ENCODE measurements around the gene TGFBR3L.

- TF ChIP-seq, protein P1, sequence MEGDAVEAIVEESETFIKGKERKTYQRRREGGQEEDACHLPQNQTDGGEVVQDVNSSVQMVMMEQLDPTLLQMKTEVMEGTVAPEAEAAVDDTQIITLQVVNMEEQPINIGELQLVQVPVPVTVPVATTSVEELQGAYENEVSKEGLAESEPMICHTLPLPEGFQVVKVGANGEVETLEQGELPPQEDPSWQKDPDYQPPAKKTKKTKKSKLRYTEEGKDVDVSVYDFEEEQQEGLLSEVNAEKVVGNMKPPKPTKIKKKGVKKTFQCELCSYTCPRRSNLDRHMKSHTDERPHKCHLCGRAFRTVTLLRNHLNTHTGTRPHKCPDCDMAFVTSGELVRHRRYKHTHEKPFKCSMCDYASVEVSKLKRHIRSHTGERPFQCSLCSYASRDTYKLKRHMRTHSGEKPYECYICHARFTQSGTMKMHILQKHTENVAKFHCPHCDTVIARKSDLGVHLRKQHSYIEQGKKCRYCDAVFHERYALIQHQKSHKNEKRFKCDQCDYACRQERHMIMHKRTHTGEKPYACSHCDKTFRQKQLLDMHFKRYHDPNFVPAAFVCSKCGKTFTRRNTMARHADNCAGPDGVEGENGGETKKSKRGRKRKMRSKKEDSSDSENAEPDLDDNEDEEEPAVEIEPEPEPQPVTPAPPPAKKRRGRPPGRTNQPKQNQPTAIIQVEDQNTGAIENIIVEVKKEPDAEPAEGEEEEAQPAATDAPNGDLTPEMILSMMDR (optimal IDR thresholded peaks at IDR 0.05 in 1 of 3, IDR thresholded peaks at IDR 0.05 in 1 of 3, conservative IDR thresholded peaks at IDR 0.05 in 1 of 3; ENCODE audit: extremely low read depth in 1 of 3, insufficient read depth in 2 of 3, low read length in 3 of 3) = no peak
- TF ChIP-seq EZH2 (IDR thresholded peaks at IDR 0.05; ENCODE audit: low read length) = no peak
Measured at GRCh38 chr19:7887408-7888144, 27.1 kb upstream of the TGFBR3L start.

All from keratinocyte (primary cell).